ENCODE results near the gene TMEM256. TPM values are rescaled to one million over a fixed set of nuclear protein-coding genes. Genes with fewer than 3 reads are reported as not detected.
A peak's percentile ranks its signal among the peaks of the same experiment; 100 is the strongest.

TMEM256 gene
- total RNA-seq, 4 donors from 2014 or later, result 31.1 to 66.6 (median 57.8) TPM

DNA sequence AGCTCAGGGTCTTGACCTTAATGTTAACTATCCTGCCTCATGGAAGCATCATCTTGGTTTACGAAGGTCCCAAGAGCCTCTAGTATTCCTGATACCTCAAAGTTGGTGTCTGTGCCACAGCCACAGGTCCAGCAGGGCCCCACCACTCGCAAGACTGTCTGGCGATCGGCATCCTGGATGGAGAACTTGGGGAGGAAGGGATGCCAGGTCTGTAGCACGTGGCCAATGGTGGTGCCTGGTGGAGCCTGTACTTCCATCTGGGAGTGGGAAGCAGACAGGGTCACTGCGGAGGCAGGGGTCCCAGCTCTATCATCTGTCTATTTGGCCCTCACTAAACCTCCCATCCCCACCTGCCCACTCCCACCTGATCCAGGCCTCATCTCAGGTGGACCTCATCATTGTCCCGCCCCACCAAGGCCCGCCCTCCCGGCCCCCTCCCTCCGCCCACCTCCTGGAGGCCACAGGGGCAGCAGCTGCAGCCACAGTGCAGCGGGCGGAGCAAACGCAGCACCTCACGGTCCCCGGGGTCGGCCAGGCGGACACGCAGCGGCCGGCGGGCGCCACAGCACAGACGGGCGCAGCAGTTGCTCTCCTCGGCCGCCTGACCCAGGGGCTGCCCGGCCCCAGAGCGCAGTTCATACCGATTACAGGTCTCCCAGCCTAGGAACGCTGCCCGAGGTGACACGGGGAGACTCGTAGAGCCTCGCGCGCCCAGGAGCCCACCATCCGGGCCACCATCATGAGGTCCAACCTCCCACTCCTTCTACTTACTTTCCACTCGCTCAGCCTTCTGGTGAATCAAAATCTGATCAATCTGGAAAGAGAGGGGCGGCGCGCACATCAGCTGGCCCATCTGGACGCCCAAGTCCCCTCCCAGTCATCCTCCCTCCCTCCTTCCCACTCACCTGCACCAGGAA lies 10.9 kb downstream of the TMEM256 start:
- Histone ChIP-seq H3K27me3 (no peaks in the 10 kb centered on the region), H3K4me1 (peaks cover 2 to 35% (median 16%) of the 10 kb centered on the region in 3 donors), H3K4me3 (peak overlapping the region; percentile 90), H3K36me3 (peaks cover 0 to 46% of the 10 kb centered on the region in 2 donors), H3K27ac (peak overlapping the region in 3 of 4 donors; percentile 91 to 96 (median 92)), H3K9me3 (no peaks in the 10 kb centered on the region)
- 53% methylated on average over 3 of the region's 42 CpGs; no CpG with 5 or more reads in 1 of the 2 donors for WGBS, 2 donors (ENCODE audit: low coverage in 1 of 2)
- no peak for ATAC-seq
- TF ChIP-seq, protein P1, sequence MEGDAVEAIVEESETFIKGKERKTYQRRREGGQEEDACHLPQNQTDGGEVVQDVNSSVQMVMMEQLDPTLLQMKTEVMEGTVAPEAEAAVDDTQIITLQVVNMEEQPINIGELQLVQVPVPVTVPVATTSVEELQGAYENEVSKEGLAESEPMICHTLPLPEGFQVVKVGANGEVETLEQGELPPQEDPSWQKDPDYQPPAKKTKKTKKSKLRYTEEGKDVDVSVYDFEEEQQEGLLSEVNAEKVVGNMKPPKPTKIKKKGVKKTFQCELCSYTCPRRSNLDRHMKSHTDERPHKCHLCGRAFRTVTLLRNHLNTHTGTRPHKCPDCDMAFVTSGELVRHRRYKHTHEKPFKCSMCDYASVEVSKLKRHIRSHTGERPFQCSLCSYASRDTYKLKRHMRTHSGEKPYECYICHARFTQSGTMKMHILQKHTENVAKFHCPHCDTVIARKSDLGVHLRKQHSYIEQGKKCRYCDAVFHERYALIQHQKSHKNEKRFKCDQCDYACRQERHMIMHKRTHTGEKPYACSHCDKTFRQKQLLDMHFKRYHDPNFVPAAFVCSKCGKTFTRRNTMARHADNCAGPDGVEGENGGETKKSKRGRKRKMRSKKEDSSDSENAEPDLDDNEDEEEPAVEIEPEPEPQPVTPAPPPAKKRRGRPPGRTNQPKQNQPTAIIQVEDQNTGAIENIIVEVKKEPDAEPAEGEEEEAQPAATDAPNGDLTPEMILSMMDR (IDR thresholded peaks at IDR 0.05), result no peak
- no peak for TF ChIP-seq EP300 (IDR thresholded peaks at IDR 0.05)
- no peak for TF ChIP-seq POLR2AphosphoS5 (IDR thresholded peaks at IDR 0.05)
- no peak for TF ChIP-seq POLR2A (IDR thresholded peaks at IDR 0.05)

DNA sequence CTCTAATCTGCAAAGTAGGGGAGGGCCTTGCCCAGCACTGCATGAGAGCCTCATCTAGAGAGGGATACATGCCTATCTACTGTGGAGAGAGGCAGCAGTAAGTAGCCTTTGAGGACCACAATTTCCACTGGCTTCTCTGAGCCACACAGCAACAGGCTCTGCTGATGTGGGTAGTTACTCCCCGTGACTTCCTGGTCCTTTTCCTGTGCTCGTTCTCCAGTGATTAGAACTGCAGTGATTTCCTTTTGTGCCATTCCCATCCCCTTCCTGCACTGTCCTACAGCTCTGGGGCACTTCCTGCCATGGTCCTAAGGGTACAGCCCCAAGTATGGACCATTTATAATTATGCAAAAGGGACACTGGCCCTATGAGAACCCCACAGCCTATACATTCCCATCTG lies 12.6 kb downstream of the TMEM256 start:
- peak overlapping the region in 1 of 4 donors; percentile 10 for H3K27ac ChIP-seq
- no peak overlapping the region for H3K4me3 ChIP-seq
- no peak for ATAC-seq

DNA sequence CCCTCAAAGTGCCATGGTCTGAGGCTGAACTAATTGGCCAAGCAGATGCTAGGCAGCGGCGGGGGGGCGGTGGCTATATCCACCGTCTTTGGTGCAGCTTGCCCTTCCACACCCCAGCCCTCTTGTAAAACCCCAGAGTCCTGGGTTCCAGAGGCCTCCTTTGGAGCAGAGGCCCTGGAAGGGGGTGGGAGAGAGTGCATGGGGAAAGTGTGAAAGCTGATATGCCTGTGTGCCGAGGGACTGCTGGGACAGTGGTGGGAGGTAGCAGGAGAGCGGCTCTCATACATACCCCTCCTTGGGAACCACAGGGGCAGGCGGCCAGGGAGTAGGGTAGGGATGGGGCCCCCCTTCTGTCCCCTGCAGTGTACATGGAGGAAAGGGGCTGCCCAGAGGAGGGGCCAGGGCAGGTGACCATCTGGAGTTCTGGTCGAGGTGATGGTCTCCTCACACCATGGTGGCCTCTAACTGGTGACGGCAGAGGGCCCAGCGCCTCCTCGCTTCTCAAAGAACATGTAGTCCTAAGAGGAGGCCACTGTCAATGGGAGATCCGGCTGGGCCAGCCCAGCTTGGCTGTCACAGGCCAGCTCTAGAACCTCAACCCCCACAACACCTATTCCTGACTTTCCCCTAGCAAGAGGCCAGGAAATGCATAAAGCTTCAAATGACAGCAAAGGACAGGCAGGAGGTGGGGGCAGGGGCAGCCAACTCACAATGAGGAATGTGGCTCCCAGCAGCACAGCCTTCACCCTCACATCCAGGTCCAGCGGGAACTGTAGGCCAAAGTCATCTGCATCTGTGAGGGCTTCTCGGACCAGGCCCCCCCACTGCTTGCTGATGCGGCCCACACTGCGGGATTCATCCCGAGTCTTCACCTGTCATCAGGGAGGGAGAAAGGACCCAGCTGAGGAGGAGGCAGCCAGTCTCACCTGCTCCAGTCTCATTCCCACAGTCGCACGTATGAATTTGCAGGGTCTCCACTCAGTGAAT lies 13.7 kb downstream of the TMEM256 start:
- no peaks in the 10 kb centered on the region for H3K27me3 ChIP-seq
- no peak for ATAC-seq
- H3K36me3 ChIP-seq, result peaks cover 0 to 64% of the 10 kb centered on the region in 2 donors
- H3K27ac ChIP-seq, result no peak overlapping the region
- H3K4me1 ChIP-seq, result peaks cover 2 to 31% (median 14%) of the 10 kb centered on the region in 3 donors
- H3K4me3 ChIP-seq, result no peak overlapping the region
- H3K9me3 ChIP-seq, result no peaks in the 10 kb centered on the region
- 93% methylated on average over 3 of the region's 19 CpGs; no CpG with 5 or more reads in 1 of the 2 donors for WGBS, 2 donors (ENCODE audit: low coverage in 1 of 2)
- TF ChIP-seq EP300 (IDR thresholded peaks at IDR 0.05) (no peak), POLR2AphosphoS5 (IDR thresholded peaks at IDR 0.05) (no peak), POLR2A (IDR thresholded peaks at IDR 0.05) (no peak)
- TF ChIP-seq, protein P1 (IDR thresholded peaks at IDR 0.05), result no peak

More for the DNA sequence above, 12.6 kb downstream of the TMEM256 start:
- H3K36me3 ChIP-seq, result peaks cover 0 to 61% of the 10 kb centered on the region in 2 donors
- 63 to 81% methylated on average over 2 of the region's 2 CpGs for WGBS, 2 donors (ENCODE audit: low coverage in 1 of 2)
- no peaks in the 10 kb centered on the region for H3K9me3 ChIP-seq
- peaks cover 2 to 35% (median 16%) of the 10 kb centered on the region in 3 donors for H3K4me1 ChIP-seq
- no peak for TF ChIP-seq POLR2AphosphoS5 (IDR thresholded peaks at IDR 0.05)
- TF ChIP-seq, protein P1 (IDR thresholded peaks at IDR 0.05), result no peak
- TF ChIP-seq EP300 (IDR thresholded peaks at IDR 0.05), result no peak
- TF ChIP-seq POLR2A (IDR thresholded peaks at IDR 0.05), result no peak
- no peaks in the 10 kb centered on the region for H3K27me3 ChIP-seq

DNA sequence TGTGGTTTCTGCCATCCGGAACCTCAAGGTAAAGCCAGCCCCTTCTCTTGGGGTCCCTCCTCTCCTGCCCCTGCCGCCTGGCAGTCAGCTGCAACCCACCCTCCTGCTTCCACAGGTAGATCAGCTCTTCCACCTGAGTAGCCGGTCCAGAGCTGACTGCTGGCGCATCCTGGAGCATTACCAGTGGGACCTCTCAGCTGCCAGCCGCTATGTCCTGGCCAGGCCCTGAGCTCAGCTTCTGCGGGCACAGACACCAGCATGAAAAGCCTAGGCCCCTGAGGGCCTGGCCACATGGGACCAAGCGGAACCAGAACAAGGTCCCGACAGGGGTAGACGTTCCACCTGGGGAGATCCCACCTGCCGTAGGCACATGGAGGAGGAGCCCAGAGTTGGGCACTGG lies 15.0 kb downstream of the TMEM256 start:
- Histone ChIP-seq H3K4me3 (no peak overlapping the region), H3K27ac (no peak overlapping the region), H3K36me3 (peaks cover 0 to 64% of the 10 kb centered on the region in 2 donors), H3K4me1 (peaks cover 2 to 32% (median 15%) of the 10 kb centered on the region in 3 donors), H3K27me3 (no peaks in the 10 kb centered on the region), H3K9me3 (no peaks in the 10 kb centered on the region)
- no peak for ATAC-seq
- TF ChIP-seq EP300 (IDR thresholded peaks at IDR 0.05), result no peak
- TF ChIP-seq, protein P1 (IDR thresholded peaks at IDR 0.05), result no peak
- TF ChIP-seq POLR2AphosphoS5 (IDR thresholded peaks at IDR 0.05), result no peak
- TF ChIP-seq POLR2A (IDR thresholded peaks at IDR 0.05), result no peak
- no CpG with 5 or more reads among the region's 10 CpGs for WGBS, 2 donors (ENCODE audit: low coverage in 1 of 2)
